Measurements from ENCODE around the gene PHF3. TPM values are rescaled to one million over a fixed set of nuclear protein-coding genes. Genes with fewer than 3 reads are reported as not detected.

PHF3 gene
- total RNA-seq, 1 donor from 2014 or later: 38.7 TPM

DNA sequence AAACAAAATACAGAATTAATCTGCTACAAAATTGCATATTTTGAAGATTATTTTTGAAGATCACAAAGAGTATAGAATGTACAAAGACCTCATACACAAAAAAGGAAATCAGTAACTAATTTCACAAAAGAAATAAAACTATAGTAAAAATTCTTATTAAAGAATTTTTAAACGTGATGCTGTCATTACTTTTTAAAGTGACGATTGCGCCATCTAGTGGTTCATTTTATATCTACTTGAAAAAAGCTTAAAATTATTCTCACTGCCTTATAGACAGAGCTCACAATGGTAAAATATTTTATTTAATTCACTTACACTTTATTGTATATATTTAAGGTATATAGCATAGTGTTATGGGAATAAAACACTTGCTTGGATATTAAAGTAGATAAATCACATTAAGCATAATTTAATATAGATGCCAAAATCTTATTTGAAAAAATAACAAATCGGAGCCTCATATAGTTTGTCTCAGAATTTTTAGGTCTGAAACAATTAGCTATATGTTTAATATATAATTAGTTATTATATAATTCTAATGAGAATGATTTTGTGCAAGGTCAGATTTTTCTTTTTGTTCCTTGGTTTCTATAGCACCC is 128.8 kb downstream of the PHF3 start:
- Mint-ChIP-seq H3K27me3 (ENCODE audit: unreplicated experiment) (no peaks in the 10 kb centered on the region), H3K4me3 (ENCODE audit: unreplicated experiment) (no peak overlapping the region), H3K4me1 (ENCODE audit: low read depth, unreplicated experiment) (no peaks in the 10 kb centered on the region), H3K9me3 (ENCODE audit: unreplicated experiment) (no peaks in the 10 kb centered on the region), H3K36me3 (ENCODE audit: unreplicated experiment) (no peaks in the 10 kb centered on the region), H3K27ac (ENCODE audit: unreplicated experiment) (no peak overlapping the region)
- DNase-seq: no peak
- TF ChIP-seq CTCF (IDR thresholded peaks at IDR 0.05; ENCODE audit: partially characterized antibody, unreplicated experiment): peak; percentile 94

Other genes starting within 250 kb of the PHF3 start
- gene PTP4A1, start 63.3 kb upstream of the PHF3 start, total RNA-seq (ENCODE audit: unreplicated experiment): 87.9 TPM